GM21786 (cell line): ENCODE measurements around the gene MACROD2.
"Not testable (repeated sequence)": the region's sequence is repeated elsewhere in the genome, so short reads cannot be mapped to it uniquely, and the experiment has no call there.

Experiments
- ATAC-seq: cut with Tn5 transposase; IDR thresholded peaks from one replicate; pipeline ENCODE4 v1.9.1; 2021; ENCODE audit not compliant: unreplicated experiment

MACROD2 gene

GRCh38 chr20:14963262-14963663 is 967.9 kb downstream of the MACROD2 start:
- ATAC-seq: no peak

- no peak for ATAC-seq
Observed at GRCh38 chr20:14966203-14966602, 970.9 kb downstream of the MACROD2 start.

GRCh38 chr20:14966808-14967207 is 971.5 kb downstream of the MACROD2 start:
- ATAC-seq: no peak

- ATAC-seq: no peak
Observed at GRCh38 chr20:14972256-14972655, 976.9 kb downstream of the MACROD2 start.

GRCh38 chr20:14972690-14973089 is 977.4 kb downstream of the MACROD2 start:
- ATAC-seq: no peak

GRCh38 chr20:14979453-14979986 is 984.2 kb downstream of the MACROD2 start:
- ATAC-seq: no peak

- not testable (repeated sequence) for ATAC-seq
Observed at GRCh38 chr20:14981486-14981885, 986.2 kb downstream of the MACROD2 start.

GRCh38 chr20:14982324-14982723 is 987.0 kb downstream of the MACROD2 start:
- ATAC-seq: not testable (repeated sequence)

- ATAC-seq: no peak
Observed at GRCh38 chr20:14984305-14984704, 989.0 kb downstream of the MACROD2 start.

- ATAC-seq: no peak
Observed at GRCh38 chr20:14984768-14985622, 989.7 kb downstream of the MACROD2 start.

GRCh38 chr20:14986026-14986655 is 990.8 kb downstream of the MACROD2 start:
- ATAC-seq: no peak

- no peak for ATAC-seq
Observed at GRCh38 chr20:14986656-14987055, 991.3 kb downstream of the MACROD2 start.

GRCh38 chr20:14989535-14990290 is 994.4 kb downstream of the MACROD2 start:
- ATAC-seq: no peak

- no peak for ATAC-seq
Observed at GRCh38 chr20:14991023-14991422, 995.7 kb downstream of the MACROD2 start.

GRCh38 chr20:14992153-14992552 is 996.8 kb downstream of the MACROD2 start:
- no peak for ATAC-seq

- no peak for ATAC-seq
Observed at GRCh38 chr20:14992961-14993360, 997.6 kb downstream of the MACROD2 start.

- no peak for ATAC-seq
Observed at GRCh38 chr20:14996883-14997672, 1001.8 kb downstream of the MACROD2 start.

GRCh38 chr20:14997791-14998190 is 1002.5 kb downstream of the MACROD2 start:
- no peak for ATAC-seq

GRCh38 chr20:15005300-15005986 is 1010.1 kb downstream of the MACROD2 start:
- ATAC-seq: no peak

GRCh38 chr20:15011631-15012030 is 1016.3 kb downstream of the MACROD2 start:
- no peak for ATAC-seq
